ENCODE results near the gene SORL1. TPM values are rescaled to one million over a fixed set of nuclear protein-coding genes. Genes with fewer than 3 reads are reported as not detected.

The SORL1 gene
- total and polyA plus RNA-seq, 2 of the 13 experiments (the other 11 are each of a cell fraction or from before 2014, with no cell fraction given) = 21.3 to 148 TPM

DNA sequence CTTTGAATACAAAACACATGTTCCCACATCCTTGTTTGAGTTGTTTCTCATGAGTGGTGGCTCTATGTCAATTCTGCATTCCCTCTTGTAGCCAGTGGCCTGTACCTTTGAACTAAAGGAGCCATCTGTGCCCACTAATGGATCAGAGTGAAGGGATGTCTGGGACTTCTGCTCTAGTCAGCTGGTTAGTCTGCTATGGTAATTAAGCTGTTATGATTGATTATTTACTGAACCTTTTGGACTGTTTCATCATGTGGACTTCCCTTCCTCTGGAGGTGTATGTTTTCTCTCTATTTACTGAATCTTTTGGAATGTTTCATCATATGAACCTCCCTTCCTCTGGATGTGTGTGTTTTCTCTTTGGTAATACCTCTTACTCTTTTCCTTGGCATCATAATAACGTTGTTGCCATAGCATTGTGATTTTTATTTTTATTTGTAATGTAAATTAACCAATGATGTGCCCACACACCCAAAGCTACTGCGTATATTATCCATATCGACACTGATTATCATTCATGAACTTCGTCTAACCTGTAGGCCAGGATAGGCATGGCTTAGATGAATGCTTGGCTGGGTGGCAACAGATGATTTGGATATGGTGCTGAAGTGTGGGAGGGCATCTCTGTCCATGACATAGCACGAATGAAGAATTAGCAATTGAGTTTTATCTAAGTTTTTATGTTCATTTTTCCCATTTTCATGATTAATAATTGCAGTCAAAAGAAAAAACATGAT lies 113.0 kb downstream of the SORL1 start (continued):
- TF ChIP-seq, protein P1, sequence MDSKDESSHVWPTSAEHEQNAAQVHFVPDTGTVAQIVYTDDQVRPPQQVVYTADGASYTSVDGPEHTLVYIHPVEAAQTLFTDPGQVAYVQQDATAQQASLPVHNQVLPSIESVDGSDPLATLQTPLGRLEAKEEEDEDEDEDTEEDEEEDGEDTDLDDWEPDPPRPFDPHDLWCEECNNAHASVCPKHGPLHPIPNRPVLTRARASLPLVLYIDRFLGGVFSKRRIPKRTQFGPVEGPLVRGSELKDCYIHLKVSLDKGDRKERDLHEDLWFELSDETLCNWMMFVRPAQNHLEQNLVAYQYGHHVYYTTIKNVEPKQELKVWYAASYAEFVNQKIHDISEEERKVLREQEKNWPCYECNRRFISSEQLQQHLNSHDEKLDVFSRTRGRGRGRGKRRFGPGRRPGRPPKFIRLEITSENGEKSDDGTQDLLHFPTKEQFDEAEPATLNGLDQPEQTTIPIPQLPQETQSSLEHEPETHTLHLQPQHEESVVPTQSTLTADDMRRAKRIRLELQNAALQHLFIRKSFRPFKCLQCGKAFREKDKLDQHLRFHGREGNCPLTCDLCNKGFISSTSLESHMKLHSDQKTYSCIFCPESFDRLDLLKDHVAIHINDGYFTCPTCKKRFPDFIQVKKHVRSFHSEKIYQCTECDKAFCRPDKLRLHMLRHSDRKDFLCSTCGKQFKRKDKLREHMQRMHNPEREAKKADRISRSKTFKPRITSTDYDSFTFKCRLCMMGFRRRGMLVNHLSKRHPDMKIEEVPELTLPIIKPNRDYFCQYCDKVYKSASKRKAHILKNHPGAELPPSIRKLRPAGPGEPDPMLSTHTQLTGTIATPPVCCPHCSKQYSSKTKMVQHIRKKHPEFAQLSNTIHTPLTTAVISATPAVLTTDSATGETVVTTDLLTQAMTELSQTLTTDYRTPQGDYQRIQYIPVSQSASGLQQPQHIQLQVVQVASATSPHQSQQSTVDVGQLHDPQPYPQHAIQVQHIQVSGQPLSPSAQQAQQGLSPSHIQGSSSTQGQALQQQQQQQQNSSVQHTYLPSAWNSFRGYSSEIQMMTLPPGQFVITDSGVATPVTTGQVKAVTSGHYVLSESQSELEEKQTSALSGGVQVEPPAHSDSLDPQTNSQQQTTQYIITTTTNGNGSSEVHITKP (CRISPR knock-in tag; IDR thresholded peaks at IDR 0.05; ENCODE audit: low read depth) = no peak
- TF ChIP-seq, protein P2, sequence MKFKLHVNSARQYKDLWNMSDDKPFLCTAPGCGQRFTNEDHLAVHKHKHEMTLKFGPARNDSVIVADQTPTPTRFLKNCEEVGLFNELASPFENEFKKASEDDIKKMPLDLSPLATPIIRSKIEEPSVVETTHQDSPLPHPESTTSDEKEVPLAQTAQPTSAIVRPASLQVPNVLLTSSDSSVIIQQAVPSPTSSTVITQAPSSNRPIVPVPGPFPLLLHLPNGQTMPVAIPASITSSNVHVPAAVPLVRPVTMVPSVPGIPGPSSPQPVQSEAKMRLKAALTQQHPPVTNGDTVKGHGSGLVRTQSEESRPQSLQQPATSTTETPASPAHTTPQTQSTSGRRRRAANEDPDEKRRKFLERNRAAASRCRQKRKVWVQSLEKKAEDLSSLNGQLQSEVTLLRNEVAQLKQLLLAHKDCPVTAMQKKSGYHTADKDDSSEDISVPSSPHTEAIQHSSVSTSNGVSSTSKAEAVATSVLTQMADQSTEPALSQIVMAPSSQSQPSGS (CRISPR knock-in tag; IDR thresholded peaks at IDR 0.05) = peak; percentile 79; the same call in 1 of the 2 replicates
- TF ChIP-seq SALL1 (CRISPR knock-in tag; IDR thresholded peaks at IDR 0.05) (peak; percentile 73; the same call in 1 of the 2 replicates), SIX1 (CRISPR knock-in tag; IDR thresholded peaks at IDR 0.05; ENCODE audit: borderline replicate concordance) (peak; percentile 79), PHF21A (CRISPR knock-in tag; IDR thresholded peaks at IDR 0.05) (peak; percentile 83), ZNF292 (CRISPR knock-in tag; IDR thresholded peaks at IDR 0.05; ENCODE audit: borderline replicate concordance, low read depth) (no peak), MED1 (CRISPR knock-in tag; IDR thresholded peaks at IDR 0.05) (peak; percentile 97), ELF1 (CRISPR knock-in tag; IDR thresholded peaks at IDR 0.05) (peak; percentile 39; the same call in 1 of the 2 replicates), KLF16 (CRISPR knock-in tag; IDR thresholded peaks at IDR 0.05) (peak in 1 of 2 experiments; percentile 81; a peak in 2 of 4 replicates), ZNF652 (CRISPR knock-in tag; IDR thresholded peaks at IDR 0.05; ENCODE audit: borderline replicate concordance, low read depth) (peak; percentile 58; the same call in 1 of the 2 replicates), HHEX (CRISPR knock-in tag; IDR thresholded peaks at IDR 0.05) (peak; percentile 70; the same call in 1 of the 2 replicates), TBX2 (CRISPR knock-in tag; IDR thresholded peaks at IDR 0.05; ENCODE audit: borderline replicate concordance) (peak; percentile 62; the same call in 1 of the 2 replicates), ONECUT2 (CRISPR knock-in tag; IDR thresholded peaks at IDR 0.05) (peak; percentile 76; the same call in 1 of the 2 replicates)
- TF ChIP-seq, protein P3, sequence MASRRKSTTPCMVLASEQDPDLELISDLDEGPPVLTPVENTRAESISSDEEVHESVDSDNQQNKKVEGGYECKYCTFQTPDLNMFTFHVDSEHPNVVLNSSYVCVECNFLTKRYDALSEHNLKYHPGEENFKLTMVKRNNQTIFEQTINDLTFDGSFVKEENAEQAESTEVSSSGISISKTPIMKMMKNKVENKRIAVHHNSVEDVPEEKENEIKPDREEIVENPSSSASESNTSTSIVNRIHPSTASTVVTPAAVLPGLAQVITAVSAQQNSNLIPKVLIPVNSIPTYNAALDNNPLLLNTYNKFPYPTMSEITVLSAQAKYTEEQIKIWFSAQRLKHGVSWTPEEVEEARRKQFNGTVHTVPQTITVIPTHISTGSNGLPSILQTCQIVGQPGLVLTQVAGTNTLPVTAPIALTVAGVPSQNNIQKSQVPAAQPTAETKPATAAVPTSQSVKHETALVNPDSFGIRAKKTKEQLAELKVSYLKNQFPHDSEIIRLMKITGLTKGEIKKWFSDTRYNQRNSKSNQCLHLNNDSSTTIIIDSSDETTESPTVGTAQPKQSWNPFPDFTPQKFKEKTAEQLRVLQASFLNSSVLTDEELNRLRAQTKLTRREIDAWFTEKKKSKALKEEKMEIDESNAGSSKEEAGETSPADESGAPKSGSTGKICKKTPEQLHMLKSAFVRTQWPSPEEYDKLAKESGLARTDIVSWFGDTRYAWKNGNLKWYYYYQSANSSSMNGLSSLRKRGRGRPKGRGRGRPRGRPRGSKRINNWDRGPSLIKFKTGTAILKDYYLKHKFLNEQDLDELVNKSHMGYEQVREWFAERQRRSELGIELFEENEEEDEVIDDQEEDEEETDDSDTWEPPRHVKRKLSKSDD (CRISPR knock-in tag; IDR thresholded peaks at IDR 0.05; ENCODE audit: low read depth) = no peak
- TF ChIP-seq, protein P4, sequence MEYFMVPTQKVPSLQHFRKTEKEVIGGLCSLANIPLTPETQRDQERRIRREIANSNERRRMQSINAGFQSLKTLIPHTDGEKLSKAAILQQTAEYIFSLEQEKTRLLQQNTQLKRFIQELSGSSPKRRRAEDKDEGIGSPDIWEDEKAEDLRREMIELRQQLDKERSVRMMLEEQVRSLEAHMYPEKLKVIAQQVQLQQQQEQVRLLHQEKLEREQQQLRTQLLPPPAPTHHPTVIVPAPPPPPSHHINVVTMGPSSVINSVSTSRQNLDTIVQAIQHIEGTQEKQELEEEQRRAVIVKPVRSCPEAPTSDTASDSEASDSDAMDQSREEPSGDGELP (IDR thresholded peaks at IDR 0.05; ENCODE audit: borderline replicate concordance, low read depth) = peak; percentile 97
- TF ChIP-seq, protein P5, sequence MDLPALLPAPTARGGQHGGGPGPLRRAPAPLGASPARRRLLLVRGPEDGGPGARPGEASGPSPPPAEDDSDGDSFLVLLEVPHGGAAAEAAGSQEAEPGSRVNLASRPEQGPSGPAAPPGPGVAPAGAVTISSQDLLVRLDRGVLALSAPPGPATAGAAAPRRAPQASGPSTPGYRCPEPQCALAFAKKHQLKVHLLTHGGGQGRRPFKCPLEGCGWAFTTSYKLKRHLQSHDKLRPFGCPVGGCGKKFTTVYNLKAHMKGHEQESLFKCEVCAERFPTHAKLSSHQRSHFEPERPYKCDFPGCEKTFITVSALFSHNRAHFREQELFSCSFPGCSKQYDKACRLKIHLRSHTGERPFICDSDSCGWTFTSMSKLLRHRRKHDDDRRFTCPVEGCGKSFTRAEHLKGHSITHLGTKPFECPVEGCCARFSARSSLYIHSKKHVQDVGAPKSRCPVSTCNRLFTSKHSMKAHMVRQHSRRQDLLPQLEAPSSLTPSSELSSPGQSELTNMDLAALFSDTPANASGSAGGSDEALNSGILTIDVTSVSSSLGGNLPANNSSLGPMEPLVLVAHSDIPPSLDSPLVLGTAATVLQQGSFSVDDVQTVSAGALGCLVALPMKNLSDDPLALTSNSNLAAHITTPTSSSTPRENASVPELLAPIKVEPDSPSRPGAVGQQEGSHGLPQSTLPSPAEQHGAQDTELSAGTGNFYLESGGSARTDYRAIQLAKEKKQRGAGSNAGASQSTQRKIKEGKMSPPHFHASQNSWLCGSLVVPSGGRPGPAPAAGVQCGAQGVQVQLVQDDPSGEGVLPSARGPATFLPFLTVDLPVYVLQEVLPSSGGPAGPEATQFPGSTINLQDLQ (CRISPR knock-in tag; IDR thresholded peaks at IDR 0.05) = no peak

Measured in HepG2 (cell line).